Liver (tissue), 3 donors: ENCODE data around the gene LPCAT1.

Experiments
- GABPA ChIP-seq, 2 donors: IDR thresholded peaks in 1 of 2; conservative IDR thresholded peaks in 1 of 2; 2 replicates each; pipeline ENCODE4 v1.6.1; 2016; ENCODE audit warnings: antibody characterized with exemption in 2 of 2, mild to moderate bottlenecking in 1 of 2, moderate library complexity in 1 of 2
- JUND ChIP-seq, 2 donors: IDR thresholded peaks; 2 replicates each; pipeline ENCODE4 v1.6.1; 2016; ENCODE audit warnings: antibody characterized with exemption in 2 of 2
- MAX ChIP-seq: IDR thresholded peaks from 2 replicates; pipeline ENCODE4 v1.6.1; 2016; ENCODE audit warnings: antibody characterized with exemption
- RAD21 ChIP-seq, 2 donors: IDR thresholded peaks; 2 replicates each; pipeline ENCODE4 v1.6.1; 2016; ENCODE audit warnings: antibody characterized with exemption in 2 of 2, mild to moderate bottlenecking in 2 of 2
- SP1 ChIP-seq: IDR thresholded peaks from 2 replicates; pipeline ENCODE4 v1.6.1; 2018; ENCODE audit warnings: antibody characterized with exemption, mild to moderate bottlenecking
- ZBTB33 ChIP-seq: IDR thresholded peaks from 2 replicates; pipeline ENCODE4 v1.6.1; 2016; ENCODE audit warnings: antibody characterized with exemption
- TF ChIP-seq, protein P1 (sequence below): fragments of 150-350 bp; IDR thresholded peaks from 2 replicates; pipeline ENCODE4 v1.5.1; 2017; ENCODE audit warnings: improper control_type of control experiment, low read depth, low read length; ENCODE audit not compliant: missing input control
- donor health status: healthy.
- donor health status: healthy.

DNA sequence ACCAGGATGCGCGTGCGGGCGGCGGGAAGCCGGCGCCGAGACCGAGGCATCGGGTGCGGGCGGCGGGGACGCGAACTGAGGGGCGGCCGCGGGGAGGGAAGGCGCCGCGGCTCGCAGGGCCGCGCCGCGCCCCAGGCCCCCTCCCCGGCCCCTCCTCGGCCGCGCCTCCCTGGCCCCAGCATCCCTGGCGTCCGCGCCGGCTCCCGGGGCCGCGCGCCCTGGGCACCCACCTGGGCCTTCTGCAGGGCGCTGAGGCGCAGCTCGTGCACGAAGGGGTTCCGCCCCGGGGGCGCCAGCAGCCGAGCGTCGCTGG is 324 bp downstream of the LPCAT1 start:
- TF ChIP-seq, protein P1, sequence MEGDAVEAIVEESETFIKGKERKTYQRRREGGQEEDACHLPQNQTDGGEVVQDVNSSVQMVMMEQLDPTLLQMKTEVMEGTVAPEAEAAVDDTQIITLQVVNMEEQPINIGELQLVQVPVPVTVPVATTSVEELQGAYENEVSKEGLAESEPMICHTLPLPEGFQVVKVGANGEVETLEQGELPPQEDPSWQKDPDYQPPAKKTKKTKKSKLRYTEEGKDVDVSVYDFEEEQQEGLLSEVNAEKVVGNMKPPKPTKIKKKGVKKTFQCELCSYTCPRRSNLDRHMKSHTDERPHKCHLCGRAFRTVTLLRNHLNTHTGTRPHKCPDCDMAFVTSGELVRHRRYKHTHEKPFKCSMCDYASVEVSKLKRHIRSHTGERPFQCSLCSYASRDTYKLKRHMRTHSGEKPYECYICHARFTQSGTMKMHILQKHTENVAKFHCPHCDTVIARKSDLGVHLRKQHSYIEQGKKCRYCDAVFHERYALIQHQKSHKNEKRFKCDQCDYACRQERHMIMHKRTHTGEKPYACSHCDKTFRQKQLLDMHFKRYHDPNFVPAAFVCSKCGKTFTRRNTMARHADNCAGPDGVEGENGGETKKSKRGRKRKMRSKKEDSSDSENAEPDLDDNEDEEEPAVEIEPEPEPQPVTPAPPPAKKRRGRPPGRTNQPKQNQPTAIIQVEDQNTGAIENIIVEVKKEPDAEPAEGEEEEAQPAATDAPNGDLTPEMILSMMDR, result no peak
- TF ChIP-seq JUND (IDR thresholded peaks at IDR 0.05), result no peak
- no peak for TF ChIP-seq SP1
- no peak for TF ChIP-seq GABPA (IDR thresholded peaks at IDR 0.05 in 1 of 2, conservative IDR thresholded peaks at IDR 0.05 in 1 of 2)
- TF ChIP-seq MAX, result no peak
- no peak for TF ChIP-seq RAD21 (IDR thresholded peaks at IDR 0.05)
- no peak for TF ChIP-seq ZBTB33
